NT2/D1 (cell line): ENCODE measurements around the gene TRAK1.
"Not testable (repeated sequence)": the region's sequence is repeated elsewhere in the genome, so short reads cannot be mapped to it uniquely, and the experiment has no call there.

Source experiments
- DNase-seq: peaks from one replicate; pipeline ENCODE4 v3.0.0-alpha.2; 2011; ENCODE audit warnings: low read depth, low spot score
- H3K27me3 ChIP-seq: 2 replicates; pipeline ENCODE4 v1.6.0; 2011; ENCODE audit warnings: mild to moderate bottlenecking; ENCODE audit not compliant: insufficient read length, insufficient read depth
- H3K36me3 ChIP-seq: 2 replicates; pipeline ENCODE4 v1.6.1; 2011; ENCODE audit warnings: mild to moderate bottlenecking, low read length, mixed read lengths; ENCODE audit not compliant: insufficient read depth, insufficient read length
- H3K4me1 ChIP-seq: 2 replicates; pipeline ENCODE4 v1.5.1; 2011; ENCODE audit not compliant: insufficient read depth, insufficient read length
- H3K4me3 ChIP-seq: 2 replicates; pipeline ENCODE4 v1.5.1; 2011; ENCODE audit warnings: low read depth; ENCODE audit not compliant: insufficient read length
- H3K9ac ChIP-seq: 2 replicates; pipeline ENCODE4 v1.6.0; 2011; ENCODE audit warnings: low read depth; ENCODE audit not compliant: insufficient read length
- H3K9me3 ChIP-seq: 2 replicates; pipeline ENCODE4 v1.5.1; 2011; ENCODE audit warnings: mild to moderate bottlenecking, low read length; ENCODE audit not compliant: insufficient read depth
- SUZ12 ChIP-seq: IDR thresholded peaks from 2 replicates; pipeline ENCODE4 v1.6.1; 2011; ENCODE audit not compliant: insufficient read length, insufficient read depth; ENCODE audit errors: extremely low read depth
- YY1 ChIP-seq: IDR thresholded peaks from 2 replicates; pipeline ENCODE4 v1.6.1; 2011; ENCODE audit not compliant: insufficient read length, insufficient read depth
- ZNF274 ChIP-seq: IDR thresholded peaks from 2 replicates; pipeline ENCODE4 v1.6.1; 2011; ENCODE audit warnings: mild to moderate bottlenecking, low read depth, low read length

TRAK1 gene

GRCh38 chr3:42090973-42091731, at the start of gene TRAK1:
Gene TRAK1, plus strand, starts transcription at chr3:42091357. Its CDS starts 113 bp downstream, at chr3:42091470.
- no peak for DNase-seq
- Histone ChIP-seq H3K4me1 (no peaks in the 10 kb centered on the region), H3K4me3 (no peak within 1 kb of the TSS), H3K27me3 (no peaks in the 10 kb centered on the region), H3K9me3 (peaks cover 12% of the 10 kb centered on the region), H3K9ac (no peak within 1 kb of the TSS), H3K36me3 (peaks cover 41% of the 10 kb centered on the region)
- no peak for TF ChIP-seq SUZ12

- H3K4me1 ChIP-seq: no peaks in the 10 kb centered on the region
- H3K9me3 ChIP-seq: no peaks in the 10 kb centered on the region
- H3K27me3 ChIP-seq: no peaks in the 10 kb centered on the region
- no peak for DNase-seq
- H3K4me3 ChIP-seq: peak overlapping the region; percentile 9
- peak overlapping the region; percentile 12 for H3K9ac ChIP-seq
- TF ChIP-seq SUZ12 (no peak), ZNF274 (no peak), YY1 (no peak)
- no peaks in the 10 kb centered on the region for H3K36me3 ChIP-seq
Measured at GRCh38 chr3:42042747-42043098, 48.4 kb upstream of the TRAK1 start.

GRCh38 chr3:42043099-42043813, 47.9 kb upstream of the TRAK1 start:
- Histone ChIP-seq H3K36me3 (no peaks in the 10 kb centered on the region), H3K9me3 (no peaks in the 10 kb centered on the region), H3K27me3 (no peaks in the 10 kb centered on the region), H3K9ac (peak overlapping the region; percentile 12), H3K4me3 (peak overlapping the region; percentile 9), H3K4me1 (no peaks in the 10 kb centered on the region)
- peak; percentile 92 for DNase-seq
- TF ChIP-seq SUZ12: no peak
- no peak for TF ChIP-seq ZNF274
- TF ChIP-seq YY1: no peak

- Histone ChIP-seq H3K9me3 (no peaks in the 10 kb centered on the region), H3K27me3 (no peaks in the 10 kb centered on the region), H3K36me3 (no peaks in the 10 kb centered on the region), H3K4me3 (no peak overlapping the region), H3K9ac (no peak overlapping the region), H3K4me1 (no peaks in the 10 kb centered on the region)
- TF ChIP-seq YY1 (no peak), ZNF274 (no peak), SUZ12 (no peak)
- no peak for DNase-seq
Measured at GRCh38 chr3:42045708-42046243, 45.4 kb upstream of the TRAK1 start.

- not testable (repeated sequence) for H3K4me3 ChIP-seq, DNase-seq, H3K36me3 ChIP-seq, H3K9me3 ChIP-seq, H3K4me1 ChIP-seq, H3K27me3 ChIP-seq, H3K9ac ChIP-seq
Measured at GRCh38 chr3:42048526-42048925, 42.6 kb upstream of the TRAK1 start.

- H3K9ac ChIP-seq: no peak overlapping the region
- H3K9me3 ChIP-seq: no peaks in the 10 kb centered on the region
- no peak for DNase-seq
- H3K27me3 ChIP-seq: no peaks in the 10 kb centered on the region
- TF ChIP-seq SUZ12: no peak
- no peak for TF ChIP-seq ZNF274
- TF ChIP-seq YY1: no peak
- no peak overlapping the region for H3K4me3 ChIP-seq
- H3K36me3 ChIP-seq: no peaks in the 10 kb centered on the region
- peaks cover 9% of the 10 kb centered on the region for H3K4me1 ChIP-seq
Measured at GRCh38 chr3:42050126-42050525, 41.0 kb upstream of the TRAK1 start.

GRCh38 chr3:42051384-42052131, 39.6 kb upstream of the TRAK1 start:
- DNase-seq: no peak
- no peaks in the 10 kb centered on the region for H3K9me3 ChIP-seq
- no peak overlapping the region for H3K4me3 ChIP-seq
- TF ChIP-seq YY1 (no peak), ZNF274 (no peak), SUZ12 (no peak)
- no peak overlapping the region for H3K9ac ChIP-seq
- no peaks in the 10 kb centered on the region for H3K27me3 ChIP-seq
- H3K4me1 ChIP-seq: peaks cover 11% of the 10 kb centered on the region
- H3K36me3 ChIP-seq: no peaks in the 10 kb centered on the region
